Measurements from ENCODE around the gene MYO1A. TPM values are rescaled to one million over a fixed set of nuclear protein-coding genes. Genes with fewer than 3 reads are reported as not detected.

MYO1A gene
- total and polyA plus RNA-seq, 2 donors (not counting 1 experiment from before 2014, with no cell fraction given), result 0.55 to 1.3 TPM

GRCh38 chr12:57004651-57005050, 45.3 kb downstream of the MYO1A start:
- Histone ChIP-seq H3K4me3 (ENCODE audit: control extremely low read depth in 1 of 5, extremely low read depth in 1 of 5, insufficient read depth in 1 of 5, low read depth in 2 of 5, low read length in 4 of 5) (no peak overlapping the region), H3K79me2 (ENCODE audit: control insufficient read depth, insufficient read depth, low read length) (peaks cover 53% of the 10 kb centered on the region), H2AFZ (ENCODE audit: insufficient read depth, low read depth, low read length, poor library complexity, severe bottlenecking) (no peak overlapping the region), H4K20me1 (ENCODE audit: control insufficient read depth, insufficient read depth, low read length, poor library complexity, severe bottlenecking) (peaks cover 14% of the 10 kb centered on the region), H3K9ac (ENCODE audit: low read length) (no peak overlapping the region), H3K4me2 (replicated peaks; ENCODE audit: low read depth, low read length, poor library complexity, severe bottlenecking) (no peak overlapping the region), H3K36me3 (replicated peaks in 1 of 2; ENCODE audit: control extremely low read depth in 1 of 2, control insufficient read depth in 1 of 2, extremely low read depth in 1 of 2, insufficient read depth in 2 of 2, low read length in 1 of 2) (peaks cover 0 to 38% of the 10 kb centered on the region in 2 experiments), H3K9me3 (ENCODE audit: control extremely low read depth in 1 of 3, control insufficient read depth in 2 of 3, insufficient read depth in 1 of 3, low read length in 2 of 3) (no peaks in the 10 kb centered on the region), H3K27ac (ENCODE audit: low read length in 2 of 2) (no peak overlapping the region), H3K4me1 (ENCODE audit: control insufficient read depth in 2 of 2, insufficient read depth in 2 of 2, low read length in 2 of 2) (peaks cover 16 to 22% of the 10 kb centered on the region in 2 donors), H3K27me3 (replicated peaks in 1 of 4; ENCODE audit: control extremely low read depth in 1 of 4, control insufficient read depth in 3 of 4, insufficient read depth in 4 of 4, low read length in 3 of 4) (no peaks in the 10 kb centered on the region)
- CTCF ChIA-PET, result interaction anchor here (0.5 to 9.2 kb wide), 15 partner anchors 8 to 327 kb away, joined by 3 to 52 read pairs (median 4); partner anchors contain the start of genes HSD17B6, LRP1, STAT6 and TAC3
- H3K4me1 Mint-ChIP-seq, result peaks cover 52% of the 10 kb centered on the region
- TF ChIP-seq CTCF (IDR thresholded peaks at IDR 0.05), result no peak
- no peak for TF ChIP-seq EZH2 (IDR thresholded peaks at IDR 0.05; ENCODE audit: borderline replicate concordance, insufficient read depth, low read depth, low read length, poor library complexity, severe bottlenecking)
- 100% methylated on average over 5 of the region's 6 CpGs for WGBS (ENCODE audit: insufficient coverage)
- ATAC-seq (ENCODE audit: low read depth) (no peak), DNase-seq (no peak)
- no peak overlapping the region for H3K27ac Mint-ChIP-seq
- intact Hi-C loops (cut with micrococcal nuclease), result loop anchor here (10.0 kb wide), 1 partner anchor 370 kb away; the partner anchor contains the start of gene BAZ2A
- H3K4me3 Mint-ChIP-seq, result peak overlapping the region; percentile 91
- no peaks in the 10 kb centered on the region for H3K27me3 Mint-ChIP-seq
- H3K9me3 Mint-ChIP-seq (ENCODE audit: insufficient read depth), result no peaks in the 10 kb centered on the region
- POLR2A ChIA-PET, result no interaction called here

GRCh38 chr12:57003395-57003794, 46.5 kb downstream of the MYO1A start:
- H3K27me3 Mint-ChIP-seq, result no peaks in the 10 kb centered on the region
- ChIA-PET POLR2A (no interaction called here), CTCF (interaction anchor here (0.6 to 9.2 kb wide), 8 partner anchors 14 to 244 kb away, joined by 3 to 52 read pairs (median 4); partner anchors contain the start of genes HSD17B6 and STAT6)
- peaks cover 0 to 40% of the 10 kb centered on the region in 2 experiments for H3K36me3 ChIP-seq (replicated peaks in 1 of 2; ENCODE audit: control extremely low read depth in 1 of 2, control insufficient read depth in 1 of 2, extremely low read depth in 1 of 2, insufficient read depth in 2 of 2, low read length in 1 of 2)
- 98% methylated on average over 13 of the region's 13 CpGs for WGBS (ENCODE audit: insufficient coverage)
- H3K27ac Mint-ChIP-seq, result no peak overlapping the region
- TF ChIP-seq CTCF (IDR thresholded peaks at IDR 0.05), result no peak
- TF ChIP-seq EZH2 (IDR thresholded peaks at IDR 0.05; ENCODE audit: borderline replicate concordance, insufficient read depth, low read depth, low read length, poor library complexity, severe bottlenecking), result no peak
- H3K27me3 ChIP-seq (replicated peaks in 1 of 4; ENCODE audit: control extremely low read depth in 1 of 4, control insufficient read depth in 3 of 4, insufficient read depth in 4 of 4, low read length in 3 of 4), result no peaks in the 10 kb centered on the region
- peaks cover 64% of the 10 kb centered on the region for H3K4me1 Mint-ChIP-seq
- H3K4me3 Mint-ChIP-seq, result no peak overlapping the region
- no peaks in the 10 kb centered on the region for H3K9me3 ChIP-seq (ENCODE audit: control extremely low read depth in 1 of 3, control insufficient read depth in 2 of 3, insufficient read depth in 1 of 3, low read length in 2 of 3)
- ATAC-seq (ENCODE audit: low read depth) (no peak), DNase-seq (no peak)
- H2AFZ ChIP-seq (ENCODE audit: insufficient read depth, low read depth, low read length, poor library complexity, severe bottlenecking), result no peak overlapping the region
- peaks cover 62% of the 10 kb centered on the region for H3K79me2 ChIP-seq (ENCODE audit: control insufficient read depth, insufficient read depth, low read length)
- H3K9me3 Mint-ChIP-seq (ENCODE audit: insufficient read depth), result no peaks in the 10 kb centered on the region
- H3K9ac ChIP-seq (ENCODE audit: low read length), result no peak overlapping the region
- peaks cover 14% of the 10 kb centered on the region for H4K20me1 ChIP-seq (ENCODE audit: control insufficient read depth, insufficient read depth, low read length, poor library complexity, severe bottlenecking)
- H3K27ac ChIP-seq (ENCODE audit: low read length in 2 of 2), result no peak overlapping the region
- no peak overlapping the region for H3K4me3 ChIP-seq (ENCODE audit: control extremely low read depth in 1 of 5, extremely low read depth in 1 of 5, insufficient read depth in 1 of 5, low read depth in 2 of 5, low read length in 4 of 5)
- peaks cover 28 to 35% of the 10 kb centered on the region in 2 donors for H3K4me1 ChIP-seq (ENCODE audit: control insufficient read depth in 2 of 2, insufficient read depth in 2 of 2, low read length in 2 of 2)
- no peak overlapping the region for H3K4me2 ChIP-seq (replicated peaks; ENCODE audit: low read depth, low read length, poor library complexity, severe bottlenecking)
- intact Hi-C loops (cut with micrococcal nuclease), result loop anchor here (10.0 kb wide), 1 partner anchor 369 kb away; the partner anchor contains the start of gene BAZ2A

All from B cell (primary cell).